Mammary epithelial cell (primary cell): ENCODE measurements around the gene MAML2.

ENCODE experiments used
- CTCF ChIP-seq, 2 donors: IDR thresholded peaks in 1 of 2; conservative IDR thresholded peaks in 1 of 2; 2 replicates each; pipeline ENCODE4 v1.5.1; 2011 to 2012; ENCODE audit warnings: inconsistent platforms in 2 of 2, low read length in 2 of 2, mild to moderate bottlenecking in 2 of 2, control low read depth in 1 of 2, low read depth in 1 of 2; ENCODE audit not compliant: insufficient read depth in 1 of 2; ENCODE audit errors: extremely low read depth in 1 of 2
- EZH2 ChIP-seq: IDR thresholded peaks from 2 replicates; pipeline ENCODE4 v1.6.1; 2012; ENCODE audit warnings: low read length, inconsistent platforms, borderline replicate concordance

- TF ChIP-seq CTCF (conservative IDR thresholded peaks at IDR 0.05 in 1 of 2, IDR thresholded peaks at IDR 0.05 in 1 of 2; ENCODE audit: extremely low read depth in 1 of 2, insufficient read depth in 1 of 2, low read depth in 1 of 2, low read length in 2 of 2) (no peak), EZH2 (no peak)
These were observed 198.4 kb downstream of the MAML2 start for GRCh38 chr11:96144553-96144952.
